GM21717 (cell line): ENCODE data around the gene GPR135.

ENCODE experiments used
- ATAC-seq: cut with Tn5 transposase; IDR thresholded peaks from one replicate; pipeline ENCODE4 v1.9.1; 2021; ENCODE audit warnings: mild to moderate bottlenecking, moderate library complexity; ENCODE audit not compliant: unreplicated experiment

GPR135 gene

GRCh38 chr14:59465316-59466135 lies at the start of gene GPR135:
GPR135 (minus strand) TSS chr14:59465380; CDS start chr14:59465226, 154 bp downstream.
- no peak for ATAC-seq

- ATAC-seq: no peak
Measured at GRCh38 chr14:59511916-59512575, 46.9 kb upstream of the GPR135 start.

- ATAC-seq: no peak
Measured at GRCh38 chr14:59510966-59511365, 45.8 kb upstream of the GPR135 start.

- no peak for ATAC-seq
Measured at GRCh38 chr14:59510001-59510400, 44.8 kb upstream of the GPR135 start.

GRCh38 chr14:59509101-59509500 lies 43.9 kb upstream of the GPR135 start:
- no peak for ATAC-seq

- ATAC-seq: no peak
Measured at GRCh38 chr14:59507752-59508103, 42.5 kb upstream of the GPR135 start.

- ATAC-seq: peak; percentile 74
Measured at GRCh38 chr14:59507063-59507751, 42.0 kb upstream of the GPR135 start.

GRCh38 chr14:59503256-59503655 lies 38.1 kb upstream of the GPR135 start:
- no peak for ATAC-seq

GRCh38 chr14:59500732-59501131 lies 35.6 kb upstream of the GPR135 start:
- no peak for ATAC-seq

- no peak for ATAC-seq
Measured at GRCh38 chr14:59492384-59492783, 27.2 kb upstream of the GPR135 start.

- ATAC-seq: no peak
Measured at GRCh38 chr14:59490756-59491155, 25.6 kb upstream of the GPR135 start.

- ATAC-seq: peak; percentile 57
Measured at GRCh38 chr14:59484639-59485175, 19.5 kb upstream of the GPR135 start.

GRCh38 chr14:59483819-59484638 lies 18.8 kb upstream of the GPR135 start, which contains the start of the genes JKAMP and L3HYPDH:
JKAMP (plus strand) TSS chr14:59484517; CDS start chr14:59484590, 73 bp downstream.
L3HYPDH (minus strand) TSS chr14:59484408; CDS start chr14:59484316, 92 bp downstream.
- ATAC-seq: peak; percentile 91

GRCh38 chr14:59483363-59483762 lies 18.2 kb upstream of the GPR135 start:
- no peak for ATAC-seq

GRCh38 chr14:59482541-59483331 lies 17.6 kb upstream of the GPR135 start:
- no peak for ATAC-seq

- no peak for ATAC-seq
Measured at GRCh38 chr14:59481871-59482540, 16.8 kb upstream of the GPR135 start.

GRCh38 chr14:59481407-59481806 lies 16.2 kb upstream of the GPR135 start:
- ATAC-seq: no peak

- no peak for ATAC-seq
Measured at GRCh38 chr14:59480166-59480565, 15.0 kb upstream of the GPR135 start.

GRCh38 chr14:59478540-59478939 lies 13.4 kb upstream of the GPR135 start:
- ATAC-seq: no peak
